NCI-H446 treated with DMSO at 0.1 percent for 48 hours (cell line): ENCODE data around the gene HGD.
"Not testable (repeated sequence)": the region's sequence is repeated elsewhere in the genome, so short reads cannot be mapped to it uniquely, and the experiment has no call there.

Source experiments
- DNase-seq: peaks from one replicate; lab custom pipeline; 2025; lab: John Stamatoyannopoulos, UW

HGD gene

GRCh38 chr3:120682095-120682681, at the start of gene HGD:
Gene HGD (minus strand): TSS chr3:120682239. CDS start chr3:120682111, 128 bp downstream.
- DNase-seq: no peak

- no peak for DNase-seq
Measured at GRCh38 chr3:120730576-120731542, 48.8 kb upstream of the HGD start.

DNA sequence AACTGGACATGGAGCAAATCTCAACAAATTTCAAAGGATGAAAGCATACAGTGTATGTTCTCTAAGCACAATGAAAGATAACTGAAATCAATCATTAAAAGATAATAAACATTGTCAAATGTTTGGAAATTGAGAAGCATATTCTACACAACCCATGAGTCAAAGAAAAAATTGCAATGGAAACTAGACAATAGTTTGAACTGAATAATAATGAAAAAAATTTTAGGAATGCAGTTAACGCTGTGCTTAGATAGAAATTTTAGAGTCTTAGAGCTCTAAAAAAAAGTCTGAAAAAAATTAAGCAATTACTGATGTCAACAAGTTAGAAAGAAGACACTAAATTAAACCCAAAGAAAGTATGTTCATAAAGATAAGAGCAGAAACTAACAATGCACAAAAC, 44.8 kb upstream of the HGD start:
- DNase-seq: no peak

DNA sequence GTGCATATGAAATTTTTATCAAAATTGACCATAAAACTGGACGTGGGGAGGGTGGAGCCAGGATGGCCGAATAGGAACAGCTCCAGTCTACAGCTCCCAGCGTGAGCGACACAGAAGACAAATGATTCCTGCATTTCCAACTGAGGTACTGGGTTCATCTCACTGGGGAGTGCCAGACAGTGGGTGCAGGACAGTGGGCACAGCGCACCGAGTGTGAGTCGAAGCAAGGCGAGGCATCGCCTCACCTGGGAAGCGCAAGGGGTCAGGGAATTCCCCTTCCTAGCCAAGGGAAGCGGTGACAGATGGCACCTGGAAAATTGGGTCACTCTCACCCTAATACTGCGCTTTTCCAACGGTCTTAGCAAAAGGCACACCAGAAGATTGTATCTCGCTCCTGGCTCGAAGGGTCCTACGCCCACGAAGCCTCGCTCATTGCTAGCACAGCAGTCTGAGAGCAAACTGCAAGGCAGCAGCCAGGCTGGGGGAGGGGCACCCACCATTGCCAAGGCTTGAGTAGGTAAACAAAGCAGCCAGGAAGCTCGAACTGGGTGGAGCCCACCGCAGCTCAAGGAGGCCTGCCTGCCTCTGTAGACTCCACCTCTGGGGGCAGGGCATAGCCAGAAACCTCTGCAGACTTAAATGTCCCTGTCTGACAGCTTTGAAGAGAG, 37.3 kb upstream of the HGD start:
- not testable (repeated sequence) for DNase-seq

DNA sequence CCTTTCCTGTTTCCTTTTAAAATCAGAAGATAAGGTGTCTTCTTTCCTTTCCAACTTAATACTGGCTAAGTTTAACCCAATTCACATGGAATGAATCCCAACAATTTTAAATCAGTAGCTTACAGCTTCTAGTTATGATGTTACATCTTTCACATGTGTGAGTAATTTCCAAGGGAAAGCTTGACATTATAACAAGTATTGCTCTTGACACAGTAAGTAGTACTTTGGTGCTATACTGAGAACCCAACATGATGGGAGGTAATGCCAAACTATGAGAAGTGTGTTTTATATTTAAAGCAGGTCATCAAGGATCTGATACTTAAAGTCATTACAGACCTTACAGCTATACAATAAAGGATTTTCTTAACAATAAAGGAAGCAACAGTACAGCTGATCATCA, 31.2 kb upstream of the HGD start:
- DNase-seq: no peak

GRCh38 chr3:120710369-120710768, 28.3 kb upstream of the HGD start:
- no peak for DNase-seq

GRCh38 chr3:120708408-120708807, 26.4 kb upstream of the HGD start:
- DNase-seq: no peak

DNA sequence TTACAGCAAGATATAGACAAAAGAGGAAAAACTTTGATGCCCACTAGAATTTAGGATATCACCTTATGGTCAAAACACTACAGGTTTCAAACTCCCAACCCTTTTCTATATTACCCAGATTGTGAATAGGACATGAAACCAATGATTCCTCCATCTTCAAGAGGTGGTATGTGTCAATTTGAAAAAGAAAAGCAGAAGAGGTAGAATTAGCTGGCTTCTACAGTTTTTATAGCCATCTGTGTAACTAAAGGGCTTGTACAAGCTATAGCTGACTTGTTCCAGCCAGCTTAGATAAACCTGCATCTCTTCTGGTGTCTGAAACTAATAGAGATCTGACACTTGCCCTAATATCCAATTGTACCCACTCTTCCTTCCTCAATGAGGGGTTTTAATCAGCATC, 24.9 kb upstream of the HGD start:
- DNase-seq: no peak

GRCh38 chr3:120705884-120706582, 24.0 kb upstream of the HGD start:
- DNase-seq: no peak

GRCh38 chr3:120699333-120699732, 17.3 kb upstream of the HGD start:
- no peak for DNase-seq

GRCh38 chr3:120693439-120694171, 11.6 kb upstream of the HGD start:
- no peak for DNase-seq

DNA sequence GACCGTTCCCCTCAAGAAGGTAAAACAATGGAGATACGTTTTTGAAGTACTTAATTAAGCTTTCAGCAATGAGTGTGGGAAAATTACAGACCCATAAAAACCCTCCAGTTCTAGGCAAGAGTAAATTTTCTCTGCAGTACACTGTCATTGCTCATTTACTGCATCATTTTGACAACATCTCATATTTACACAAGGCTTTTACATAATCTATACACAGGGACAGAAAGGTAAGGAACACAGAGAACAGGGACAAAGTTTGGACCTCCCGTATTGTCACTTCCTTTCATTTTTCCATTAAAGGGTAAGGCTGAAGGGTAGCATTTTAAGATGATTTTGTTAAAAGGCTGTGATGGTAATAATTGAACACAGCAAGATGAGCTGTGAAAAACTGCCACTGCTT, 7.4 kb upstream of the HGD start:
- no peak for DNase-seq

GRCh38 chr3:120688121-120688520, 6.1 kb upstream of the HGD start:
- DNase-seq: no peak

DNA sequence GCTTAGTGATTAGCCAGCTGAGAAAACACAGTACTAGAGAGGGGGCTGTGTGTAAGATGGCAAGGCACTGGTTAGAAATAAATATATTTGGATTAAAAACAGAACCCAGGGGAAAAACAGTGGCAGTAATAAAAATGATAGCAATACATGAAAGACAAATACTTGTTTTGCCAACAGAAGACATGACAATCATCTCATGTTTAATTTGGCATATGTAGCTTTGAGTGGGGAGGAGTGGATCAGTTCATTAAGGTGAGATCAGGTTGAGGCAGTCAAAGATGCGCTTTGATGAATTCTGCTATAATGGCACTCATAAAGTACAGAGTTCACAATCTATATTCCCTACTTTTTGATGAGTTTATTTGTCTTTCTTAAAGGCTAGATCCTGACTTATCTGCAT, 3.4 kb upstream of the HGD start:
- no peak for DNase-seq

DNA sequence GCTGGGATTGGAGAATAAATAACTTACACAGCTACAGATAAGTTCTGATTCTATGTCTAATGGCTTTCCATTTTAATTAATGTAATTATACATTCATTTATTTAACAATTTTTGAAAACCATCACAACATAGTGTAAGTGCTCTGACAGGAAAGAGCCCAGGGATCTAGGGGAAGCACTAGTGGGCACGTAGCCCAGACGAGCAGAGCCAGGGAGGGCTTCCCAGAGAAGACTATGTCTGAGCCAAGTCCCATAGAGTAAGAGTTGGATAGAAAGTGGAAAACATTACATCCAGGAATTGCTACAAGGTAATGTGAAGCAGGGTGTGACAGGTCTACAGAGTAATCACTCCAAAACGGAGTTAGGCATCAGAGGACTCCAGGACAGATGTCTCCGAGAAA, 2.9 kb upstream of the HGD start:
- DNase-seq: peak; percentile 25

GRCh38 chr3:120683671-120684301, 1.7 kb upstream of the HGD start:
- DNase-seq: no peak

- DNase-seq: no peak
Measured at GRCh38 chr3:120683213-120683612, 1.2 kb upstream of the HGD start.

DNA sequence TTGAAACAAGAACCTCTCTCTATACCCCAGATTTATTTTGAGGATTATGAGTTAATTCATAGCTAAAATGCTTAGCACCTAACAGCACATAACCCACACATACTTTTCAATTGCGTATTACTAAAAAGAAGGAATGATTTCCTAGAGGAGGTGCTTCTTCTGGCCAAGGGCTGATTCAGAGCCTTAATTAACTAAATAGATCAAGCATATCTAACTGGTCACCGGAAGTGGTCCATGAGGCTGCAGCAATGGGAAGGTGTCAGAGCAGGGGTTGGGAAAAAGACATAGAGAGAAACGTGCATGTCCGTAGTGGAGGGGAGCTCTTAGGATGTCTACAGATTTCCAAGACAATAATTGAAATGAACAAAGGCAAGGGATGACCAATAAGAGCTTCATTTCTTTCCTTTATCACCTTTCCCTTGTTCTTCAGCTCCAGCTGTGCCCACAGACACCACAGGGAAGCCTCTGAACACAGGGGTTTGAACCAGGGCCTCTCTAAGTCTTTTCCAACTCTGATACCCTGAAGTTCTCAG, 467 bp downstream of the HGD start:
- no peak for DNase-seq

DNA sequence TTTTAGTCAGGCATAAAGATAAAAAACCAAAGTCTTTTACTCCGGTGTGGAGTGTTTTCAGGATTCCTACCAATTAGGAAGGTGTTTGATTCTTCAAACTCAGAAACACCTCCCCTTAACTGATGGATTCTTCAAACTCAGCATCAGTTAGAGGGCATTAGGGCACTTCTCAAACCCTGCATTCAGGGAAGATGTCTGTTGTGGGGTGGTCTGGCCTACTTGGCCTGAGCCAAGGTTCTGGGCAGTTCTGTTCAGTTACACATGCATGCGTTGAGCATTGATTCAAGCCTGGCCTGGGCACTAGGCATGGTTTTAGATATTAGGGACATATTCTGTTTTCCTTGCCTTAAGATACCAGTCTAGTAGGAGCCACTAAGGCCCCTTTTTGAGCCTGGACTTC, 1.0 kb downstream of the HGD start:
- DNase-seq: no peak

- no peak for DNase-seq
Measured at GRCh38 chr3:120680193-120680894, 1.7 kb downstream of the HGD start.
